Activated CD8-positive, alpha-beta memory T cell treated with anti-CD3 and anti-CD28 coated beads, Interleukin-2, amount 50 U/mL, for 4 hours (primary cell): ENCODE results near the gene THSD8.
A peak's percentile ranks its signal among the peaks of the same experiment; 100 is the strongest.
"Not testable (repeated sequence)": the region's sequence is repeated elsewhere in the genome, so short reads cannot be mapped to it uniquely, and the experiment has no call there.

ENCODE experiments used
- DNase-seq: peaks from one replicate; pipeline ENCODE4 v3.0.0-alpha.2; 2020

Gene THSD8

DNA sequence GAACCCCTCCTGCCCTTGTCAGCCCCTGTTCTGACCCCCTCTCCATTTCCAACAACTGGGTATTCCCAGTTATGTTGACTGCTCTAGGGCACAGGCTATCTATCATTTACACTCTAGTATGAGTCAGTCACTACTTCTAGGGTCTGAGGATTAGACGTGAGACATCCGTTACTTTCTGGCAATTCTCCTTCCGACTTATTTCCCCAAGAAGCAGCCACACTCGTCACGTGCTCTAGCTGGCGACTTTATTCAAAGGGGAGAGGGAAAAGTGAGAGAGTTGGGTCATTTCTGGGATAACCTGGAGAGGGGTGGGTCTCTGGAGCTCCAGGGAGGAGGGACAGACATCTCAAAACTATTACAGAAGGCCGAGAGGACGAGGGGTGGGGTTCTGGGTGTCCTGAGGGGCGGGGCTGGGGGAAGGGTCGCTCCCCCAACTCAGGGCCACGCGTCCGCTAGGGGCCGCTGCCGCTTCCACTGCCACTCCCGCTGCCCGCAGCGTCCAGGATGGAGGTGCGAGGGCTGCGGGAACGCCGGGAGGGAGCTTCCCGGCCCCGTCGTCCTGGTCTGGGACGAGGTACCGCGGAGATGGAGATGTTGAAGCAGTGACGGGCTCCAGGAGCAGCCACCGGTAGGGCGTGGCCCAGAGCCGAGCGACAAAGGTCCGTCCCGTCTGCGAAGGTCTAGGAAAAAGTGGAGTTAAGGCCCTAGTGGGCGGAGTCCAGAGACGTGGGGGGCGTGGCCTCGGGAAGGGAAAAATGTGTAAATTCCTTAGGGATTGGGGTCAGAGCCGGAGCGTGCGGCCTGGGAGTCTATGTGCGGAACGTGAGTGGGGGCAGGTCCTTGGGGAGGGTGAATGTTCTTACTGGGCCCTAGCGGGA lies 23.6 kb downstream of the THSD8 start:
- DNase-seq, result no peak

- no peak for DNase-seq
These were observed 26.6 kb downstream of the THSD8 start for GRCh38 chr19:12828494-12828893.

GRCh38 chr19:12833418-12833737 lies 31.5 kb downstream of the THSD8 start:
- DNase-seq, result no peak

DNA sequence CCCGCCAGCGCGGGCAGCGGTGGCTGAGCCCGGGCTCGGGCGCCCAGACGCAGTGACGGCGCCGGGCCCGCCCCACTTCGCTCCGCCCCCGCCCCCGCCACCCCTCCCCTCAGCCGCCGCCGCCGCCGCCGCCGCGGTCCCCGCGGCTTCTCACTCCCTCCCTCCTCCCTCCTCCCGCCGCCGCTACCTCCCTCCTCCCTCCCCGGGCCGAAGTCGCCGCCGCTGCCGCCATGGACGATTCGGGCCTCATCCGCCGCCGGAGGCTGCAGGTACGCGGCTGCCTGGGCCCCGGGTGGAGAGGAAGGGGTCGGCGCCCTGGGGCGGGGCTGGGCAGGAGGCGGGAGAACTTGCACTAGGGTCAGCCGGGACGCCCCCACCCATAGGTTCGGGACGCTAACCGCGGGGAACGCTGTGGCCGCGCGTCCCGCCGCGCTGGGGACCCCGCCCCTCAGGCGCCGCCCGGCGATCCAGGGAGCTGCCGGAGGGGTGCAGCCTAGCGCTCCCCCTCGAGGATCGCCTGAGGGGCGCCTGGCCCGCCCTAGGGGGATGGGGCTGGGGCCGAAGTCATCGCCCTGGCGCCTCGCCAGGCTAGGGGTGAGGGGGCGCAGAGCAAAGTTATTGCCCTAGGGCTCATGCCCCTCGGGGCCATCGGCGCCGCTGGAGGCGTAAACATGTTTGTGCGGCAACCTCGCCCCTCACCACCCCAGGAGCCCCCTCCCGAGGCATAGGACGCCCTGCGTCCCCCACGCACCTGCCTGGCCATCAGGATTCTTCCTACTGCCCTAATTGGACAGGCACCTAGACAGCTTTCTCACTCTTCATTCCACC lies 32.1 kb downstream of the THSD8 start:
- peak; percentile 42 for DNase-seq

GRCh38 chr19:12834566-12834943 lies 32.7 kb downstream of the THSD8 start, which contains the start of gene RTBDN:
TSS of gene RTBDN (minus strand) at chr19:12834579. CDS start at chr19:12829979, 4,600 bp downstream.
- no peak for DNase-seq

DNA sequence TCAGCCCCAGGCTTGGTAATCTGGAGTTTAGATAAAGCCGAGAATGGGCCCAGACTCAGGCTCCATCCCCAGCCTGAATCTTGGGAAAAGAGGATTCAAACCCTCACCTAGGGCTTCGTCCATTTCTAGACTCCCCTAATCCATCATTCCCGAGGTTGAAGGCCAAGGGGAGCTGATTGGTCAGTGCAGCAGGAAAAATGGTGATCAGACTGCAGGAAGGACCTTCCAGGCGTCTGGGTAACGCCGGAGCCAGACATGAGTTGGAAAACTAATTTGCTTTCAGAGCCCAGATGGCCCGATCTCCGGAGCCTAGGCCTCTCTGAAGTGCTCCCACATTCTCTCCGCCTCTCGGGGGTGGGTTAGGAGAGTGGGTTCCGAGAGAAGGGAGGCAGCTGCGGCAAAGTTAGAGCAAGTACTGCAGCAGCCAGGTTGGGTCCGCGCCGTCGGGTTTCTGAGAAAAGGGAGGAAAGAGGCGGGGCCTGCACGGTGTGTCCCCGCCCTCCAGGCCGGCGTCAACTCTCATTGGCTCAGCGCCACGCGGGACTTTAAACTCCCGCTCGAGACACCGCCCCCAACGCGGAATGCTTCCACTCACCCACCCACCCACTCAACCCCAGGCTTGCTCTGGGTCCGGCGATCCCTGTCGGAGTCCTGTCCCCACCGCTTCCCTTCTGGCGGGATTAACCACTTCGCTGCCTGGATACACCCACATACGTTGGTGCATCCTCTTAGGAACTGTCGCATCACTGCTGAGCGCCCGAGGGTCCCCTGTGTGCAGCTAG lies 33.3 kb downstream of the THSD8 start:
- DNase-seq, result no peak

DNA sequence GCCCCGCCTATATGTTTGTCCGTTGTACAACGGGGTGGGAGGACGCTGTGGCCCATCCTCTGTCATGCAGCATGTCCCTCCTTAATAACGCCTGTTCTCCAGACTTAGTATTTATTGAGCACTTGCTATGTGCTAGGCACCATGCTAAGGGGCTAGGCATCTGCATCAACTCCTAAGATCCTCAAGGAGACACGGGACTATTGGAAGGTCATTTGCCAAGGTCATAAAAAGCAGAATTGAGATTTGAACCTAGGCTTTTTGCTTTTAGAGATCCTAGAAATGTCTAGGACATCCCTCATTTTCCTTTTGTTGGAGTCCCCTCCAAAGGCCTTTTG lies 34.6 kb downstream of the THSD8 start:
- no peak for DNase-seq

GRCh38 chr19:12837225-12837624 lies 35.4 kb downstream of the THSD8 start:
- no peak for DNase-seq

GRCh38 chr19:12838182-12838885 lies 36.5 kb downstream of the THSD8 start, which contains the start of gene MAST1:
TSS of gene MAST1 (plus strand) at chr19:12838515. CDS start at chr19:12838573, 58 bp downstream.
- peak; percentile 41 for DNase-seq

DNA sequence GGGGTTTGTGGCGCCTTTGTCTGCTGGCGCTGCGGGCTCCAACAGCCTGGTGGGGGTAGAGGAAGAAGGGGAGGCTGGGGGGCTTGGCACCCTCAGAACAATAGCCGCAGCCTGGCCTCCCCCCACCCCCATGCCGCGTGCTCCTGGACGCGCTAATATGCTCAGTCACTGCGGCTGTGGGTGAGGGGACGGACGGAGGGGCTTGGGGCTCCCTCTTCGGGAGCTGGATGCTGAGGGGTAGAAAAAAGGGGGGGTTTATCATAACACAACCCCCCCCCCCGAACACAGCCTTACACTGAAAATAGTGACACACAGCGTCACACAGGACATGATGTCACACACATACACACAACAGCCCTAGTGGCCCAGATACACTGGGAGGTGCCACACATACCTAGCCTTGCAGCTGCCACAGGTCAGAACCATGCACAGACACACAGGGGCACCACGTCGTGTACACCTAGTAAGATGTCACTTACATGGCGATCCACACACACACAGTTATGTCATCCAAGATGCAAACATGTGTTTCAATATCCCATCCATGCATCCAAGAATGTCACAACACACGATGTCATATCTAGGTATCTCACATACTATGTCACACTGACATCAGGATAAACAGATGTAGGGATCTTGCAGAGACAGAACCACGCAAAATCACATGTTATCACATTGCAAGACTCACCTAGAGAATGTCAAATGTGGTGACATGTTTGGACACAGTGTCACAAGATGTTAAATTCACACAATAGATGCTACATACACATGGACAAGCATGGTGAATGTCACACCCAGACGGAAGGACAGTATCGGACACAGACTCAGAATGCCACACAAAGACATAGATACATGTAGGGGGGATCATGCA lies 37.3 kb downstream of the THSD8 start:
- no peak for DNase-seq

GRCh38 chr19:12840091-12841079 lies 38.5 kb downstream of the THSD8 start:
- DNase-seq, result no peak

DNA sequence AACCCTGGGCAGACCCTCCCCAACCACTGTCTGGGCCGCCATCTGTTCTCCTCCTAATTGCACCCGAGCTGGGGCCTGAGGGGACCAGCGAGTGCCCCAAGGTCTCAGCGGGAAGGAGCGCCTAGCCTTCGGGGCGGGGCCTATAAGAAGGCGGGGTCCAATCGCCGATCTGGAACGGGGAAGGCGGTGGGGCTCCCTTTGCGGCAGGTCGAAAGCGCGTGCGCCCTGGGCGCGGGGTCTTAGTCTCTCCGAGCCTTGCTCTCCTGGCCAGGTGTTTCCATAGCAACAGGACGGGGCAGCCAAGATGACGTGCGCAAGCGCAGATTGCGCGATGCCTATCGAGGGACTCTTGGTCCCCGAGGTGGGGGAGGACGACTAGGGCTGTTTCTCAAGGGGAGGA lies 39.2 kb downstream of the THSD8 start:
- DNase-seq, result no peak

DNA sequence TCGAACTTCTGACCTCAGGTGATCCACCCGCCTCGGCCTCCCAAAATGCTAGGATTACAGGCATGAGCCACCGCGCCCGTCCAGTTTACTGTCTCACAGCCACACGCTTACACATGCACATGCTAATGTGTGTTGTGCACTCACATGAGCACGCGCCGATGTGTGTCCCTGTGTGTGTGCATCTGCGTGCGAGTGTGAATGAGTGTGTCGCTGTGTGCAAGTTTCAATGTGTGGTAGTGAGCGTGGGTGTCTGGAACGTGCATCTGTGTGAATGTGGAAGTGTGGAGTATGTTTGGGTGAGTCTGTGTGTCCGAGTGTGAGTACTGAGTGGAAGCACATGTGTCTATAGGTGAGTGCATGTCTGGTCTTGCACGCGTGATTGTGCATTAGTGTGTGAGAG lies 40.6 kb downstream of the THSD8 start:
- no peak for DNase-seq

GRCh38 chr19:12843328-12843727 lies 41.5 kb downstream of the THSD8 start:
- no peak for DNase-seq

DNA sequence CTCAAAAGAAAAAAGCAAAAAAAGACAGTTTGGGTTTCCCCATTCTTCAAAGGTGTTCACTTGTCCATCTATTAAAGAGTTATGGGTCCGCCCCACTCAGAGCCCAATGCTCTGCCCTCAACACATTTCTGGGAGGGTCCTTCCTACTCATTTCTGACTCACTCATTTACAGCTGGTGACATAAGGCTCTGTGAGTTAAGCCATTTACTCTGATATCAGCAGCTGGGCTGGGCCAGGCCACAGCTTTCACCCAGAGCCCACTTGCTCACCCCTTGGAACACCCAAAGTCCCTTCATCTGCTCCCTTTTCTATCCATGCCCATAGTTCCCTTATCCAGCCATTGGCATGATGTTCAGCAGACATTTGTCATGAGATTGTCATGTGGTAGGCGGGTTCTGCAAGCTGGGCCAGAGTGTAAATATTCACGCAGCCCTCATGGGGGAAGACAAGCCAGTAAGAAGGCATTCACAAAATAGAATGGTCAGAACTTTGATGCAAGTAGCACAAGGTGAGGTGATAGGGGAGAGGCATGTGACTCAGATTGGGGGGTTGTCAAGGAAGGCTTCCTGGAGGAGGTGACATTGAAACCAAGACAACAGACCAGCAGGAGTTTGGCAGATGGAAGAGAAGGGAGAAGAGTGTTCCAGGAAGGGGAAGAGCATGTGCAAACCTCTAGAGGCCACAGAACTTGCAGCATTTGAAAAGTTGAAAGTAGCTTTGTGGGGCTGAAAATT lies 42.3 kb downstream of the THSD8 start:
- no peak for DNase-seq

DNA sequence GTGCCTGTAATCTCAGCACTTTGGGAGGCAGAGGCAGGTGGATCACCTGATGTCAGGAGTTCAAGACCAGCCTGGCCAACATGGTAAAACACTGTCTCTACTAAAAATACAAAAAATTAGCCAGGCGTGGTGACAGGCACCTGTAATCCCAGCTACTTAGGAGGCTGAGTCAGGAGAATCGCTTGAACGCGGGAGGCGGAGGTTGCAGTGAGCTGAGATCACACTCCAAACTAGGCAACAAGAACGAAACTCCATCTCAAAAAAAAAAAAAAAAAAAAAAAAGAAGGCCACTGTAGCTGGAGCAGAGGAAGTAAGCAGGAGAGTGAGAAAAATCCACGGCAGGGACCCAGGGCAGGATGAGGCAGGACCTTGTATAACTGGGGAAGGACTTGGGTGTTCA lies 44.7 kb downstream of the THSD8 start:
- DNase-seq, result not testable (repeated sequence)

- DNase-seq, result peak; percentile 87
These were observed 45.6 kb downstream of the THSD8 start for GRCh38 chr19:12847159-12848139.
